ENCODE data around the gene ZCCHC17. TPM values are rescaled to one million over a fixed set of nuclear protein-coding genes. Genes with fewer than 3 reads are reported as not detected.
A peak's percentile ranks its signal among the peaks of the same experiment; 100 is the strongest.

Gene ZCCHC17
- total RNA-seq, 1 experiment from 2014 or later, result 42.0 TPM

DNA sequence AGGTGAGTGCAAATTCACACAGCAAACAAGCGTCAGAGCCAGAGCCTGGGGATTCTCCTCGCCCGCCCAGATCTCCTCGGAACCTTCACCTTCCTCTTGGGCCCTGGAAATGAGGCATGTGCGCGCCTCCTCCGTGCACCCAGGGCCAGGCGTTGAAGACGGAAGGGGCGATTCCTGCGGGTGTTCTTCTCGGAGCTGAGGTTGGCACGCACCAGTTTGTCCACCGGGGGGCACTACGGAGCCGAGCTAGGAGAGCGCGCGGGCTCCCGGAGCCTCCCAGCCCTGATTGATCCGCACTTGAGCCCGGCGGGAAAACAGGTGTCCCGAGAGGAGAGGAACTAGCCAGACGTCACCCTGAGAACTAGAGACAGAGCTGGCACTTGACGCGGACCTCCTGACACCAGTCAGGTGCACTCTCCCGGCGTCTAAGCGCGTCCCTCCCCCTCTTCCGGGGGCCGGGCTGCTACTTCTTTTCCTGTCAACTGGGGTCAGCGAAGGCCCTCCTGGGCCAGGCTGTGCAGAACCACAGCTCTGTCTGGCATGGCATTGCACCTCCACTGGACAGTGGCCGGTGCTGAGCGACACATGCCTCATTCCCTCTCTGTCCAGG lies 97.9 kb downstream of the ZCCHC17 start (continued):
- TF ChIP-seq, protein P1, sequence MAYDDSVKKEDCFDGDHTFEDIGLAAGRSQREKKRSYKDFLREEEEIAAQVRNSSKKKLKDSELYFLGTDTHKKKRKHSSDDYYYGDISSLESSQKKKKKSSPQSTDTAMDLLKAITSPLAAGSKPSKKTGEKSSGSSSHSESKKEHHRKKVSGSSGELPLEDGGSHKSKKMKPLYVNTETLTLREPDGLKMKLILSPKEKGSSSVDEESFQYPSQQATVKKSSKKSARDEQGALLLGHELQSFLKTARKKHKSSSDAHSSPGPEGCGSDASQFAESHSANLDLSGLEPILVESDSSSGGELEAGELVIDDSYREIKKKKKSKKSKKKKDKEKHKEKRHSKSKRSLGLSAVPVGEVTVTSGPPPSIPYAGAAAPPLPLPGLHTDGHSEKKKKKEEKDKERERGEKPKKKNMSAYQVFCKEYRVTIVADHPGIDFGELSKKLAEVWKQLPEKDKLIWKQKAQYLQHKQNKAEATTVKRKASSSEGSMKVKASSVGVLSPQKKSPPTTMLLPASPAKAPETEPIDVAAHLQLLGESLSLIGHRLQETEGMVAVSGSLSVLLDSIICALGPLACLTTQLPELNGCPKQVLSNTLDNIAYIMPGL (CRISPR knock-in tag; IDR thresholded peaks at IDR 0.05), result peak; percentile 76; the same call in 1 of the 2 replicates
- TF ChIP-seq TEAD1 (CRISPR knock-in tag; IDR thresholded peaks at IDR 0.05), result peak; percentile 48; the same call in 1 of the 2 replicates
- TF ChIP-seq, protein P2, sequence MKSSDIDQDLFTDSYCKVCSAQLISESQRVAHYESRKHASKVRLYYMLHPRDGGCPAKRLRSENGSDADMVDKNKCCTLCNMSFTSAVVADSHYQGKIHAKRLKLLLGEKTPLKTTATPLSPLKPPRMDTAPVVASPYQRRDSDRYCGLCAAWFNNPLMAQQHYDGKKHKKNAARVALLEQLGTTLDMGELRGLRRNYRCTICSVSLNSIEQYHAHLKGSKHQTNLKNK (CRISPR knock-in tag; IDR thresholded peaks at IDR 0.05), result no peak
- peak; percentile 43; the same call in 1 of the 2 replicates for TF ChIP-seq SMAD3 (CRISPR knock-in tag; IDR thresholded peaks at IDR 0.05; ENCODE audit: borderline replicate concordance)
- TF ChIP-seq SP1 (CRISPR knock-in tag; conservative IDR thresholded peaks at IDR 0.05), result peak; percentile 63
- TF ChIP-seq GABPB1 (CRISPR knock-in tag; IDR thresholded peaks at IDR 0.05), result peak; percentile 25; the same call in 1 of the 2 replicates
- TF ChIP-seq ATF1 (CRISPR knock-in tag; IDR thresholded peaks at IDR 0.05), result no peak

DNA sequence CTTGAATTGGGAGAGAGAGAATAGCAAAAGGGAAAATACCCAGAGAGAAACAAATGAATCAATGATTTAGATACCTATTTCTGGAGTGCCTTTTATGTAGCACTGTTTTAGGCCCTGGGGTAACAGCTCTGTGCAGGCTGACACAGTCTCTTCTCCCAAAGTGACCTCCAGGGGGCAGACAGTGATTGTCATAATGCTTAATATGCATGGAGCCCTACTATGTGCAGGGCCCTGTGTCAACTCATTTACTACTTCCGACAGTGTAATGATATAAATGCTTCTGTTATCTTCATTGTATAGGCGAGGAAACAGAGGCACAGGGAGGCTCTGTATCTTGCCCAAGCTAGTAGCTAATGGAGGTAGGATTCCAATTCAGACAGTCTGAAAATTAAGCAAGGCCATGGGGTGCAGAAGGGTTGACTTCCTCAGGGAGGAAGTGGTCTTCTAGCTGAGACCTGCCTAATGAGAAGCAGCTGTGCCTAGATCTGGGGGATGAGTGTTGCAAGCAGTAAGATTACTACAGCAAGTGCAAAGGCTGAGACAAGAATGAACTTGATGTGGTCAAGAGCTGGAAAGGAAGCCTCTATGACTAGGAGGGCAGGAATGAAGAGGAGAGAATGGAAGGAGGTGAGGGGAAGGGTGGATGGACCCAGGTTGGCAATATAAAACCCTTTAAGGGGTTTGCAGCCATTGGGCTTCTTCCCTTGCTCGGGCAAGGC lies 100.0 kb downstream of the ZCCHC17 start:
- CTCF ChIA-PET, result interaction anchor here (0.6 to 6.3 kb wide), 13 partner anchors 10 to 215 kb away, joined by 3 to 225 read pairs (median 6); partner anchors contain the start of genes FABP3 and SERINC2
- Mint-ChIP-seq H3K9me3 (no peaks in the 10 kb centered on the region), H3K36me3 (no peaks in the 10 kb centered on the region), H3K4me1 (peaks cover 13% of the 10 kb centered on the region), H3K27ac (no peak overlapping the region), H3K27me3 (ENCODE audit: low read depth) (peaks cover 9% of the 10 kb centered on the region), H3K4me3 (no peak overlapping the region)
- no peak for TF ChIP-seq TP53 (CRISPR knock-in tag; IDR thresholded peaks at IDR 0.05)
- TF ChIP-seq, protein P3, sequence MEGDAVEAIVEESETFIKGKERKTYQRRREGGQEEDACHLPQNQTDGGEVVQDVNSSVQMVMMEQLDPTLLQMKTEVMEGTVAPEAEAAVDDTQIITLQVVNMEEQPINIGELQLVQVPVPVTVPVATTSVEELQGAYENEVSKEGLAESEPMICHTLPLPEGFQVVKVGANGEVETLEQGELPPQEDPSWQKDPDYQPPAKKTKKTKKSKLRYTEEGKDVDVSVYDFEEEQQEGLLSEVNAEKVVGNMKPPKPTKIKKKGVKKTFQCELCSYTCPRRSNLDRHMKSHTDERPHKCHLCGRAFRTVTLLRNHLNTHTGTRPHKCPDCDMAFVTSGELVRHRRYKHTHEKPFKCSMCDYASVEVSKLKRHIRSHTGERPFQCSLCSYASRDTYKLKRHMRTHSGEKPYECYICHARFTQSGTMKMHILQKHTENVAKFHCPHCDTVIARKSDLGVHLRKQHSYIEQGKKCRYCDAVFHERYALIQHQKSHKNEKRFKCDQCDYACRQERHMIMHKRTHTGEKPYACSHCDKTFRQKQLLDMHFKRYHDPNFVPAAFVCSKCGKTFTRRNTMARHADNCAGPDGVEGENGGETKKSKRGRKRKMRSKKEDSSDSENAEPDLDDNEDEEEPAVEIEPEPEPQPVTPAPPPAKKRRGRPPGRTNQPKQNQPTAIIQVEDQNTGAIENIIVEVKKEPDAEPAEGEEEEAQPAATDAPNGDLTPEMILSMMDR (IDR thresholded peaks at IDR 0.05), result peak; percentile 37; the same call in 1 of the 2 replicates
- POLR2A ChIA-PET, result no interaction called here
- peak; percentile 58 for DNase-seq (ENCODE audit: low spot score)
- ATAC-seq, result peak; percentile 14; the same call in 1 of the 2 replicates

DNA sequence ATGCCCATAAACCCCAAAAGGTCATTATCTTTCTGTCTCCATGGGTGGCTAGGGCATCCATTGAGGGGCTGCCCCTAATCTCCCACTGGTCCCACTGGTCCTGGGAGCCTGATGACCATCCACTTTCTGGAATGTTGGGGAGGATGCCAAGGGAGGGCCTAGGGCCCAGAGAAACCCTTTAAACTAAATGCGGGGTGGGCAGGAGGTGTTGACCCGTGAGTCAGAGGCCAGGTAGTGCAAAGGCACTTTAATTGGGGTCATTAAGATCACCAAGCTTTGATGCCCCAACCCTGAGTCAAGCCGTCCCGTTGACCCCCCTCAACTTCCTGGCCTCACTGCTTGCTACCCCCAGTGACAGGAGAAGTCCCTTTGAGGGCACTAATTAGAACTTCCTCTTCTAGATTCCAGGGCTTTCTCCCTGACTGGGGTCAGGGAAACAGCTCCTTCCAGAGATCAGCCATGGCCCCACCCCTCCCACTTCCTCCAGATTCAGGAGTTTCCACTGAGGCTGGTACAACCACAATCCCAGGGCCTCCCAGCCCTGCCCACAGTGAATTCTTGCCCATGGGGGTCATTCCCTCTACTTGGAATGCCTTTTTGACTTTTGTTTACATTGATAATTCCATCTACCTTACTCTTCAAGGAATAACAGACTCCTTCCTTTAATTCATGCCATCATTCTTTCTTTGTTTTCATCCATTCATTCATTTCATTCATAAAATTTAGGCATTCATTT lies 100.7 kb downstream of the ZCCHC17 start:
- ATAC-seq (no peak), DNase-seq (ENCODE audit: low spot score) (no peak)
- H3K4me1 Mint-ChIP-seq, result peaks cover 13% of the 10 kb centered on the region
- H3K27me3 Mint-ChIP-seq (ENCODE audit: low read depth), result peaks cover 9% of the 10 kb centered on the region
- no peak overlapping the region for H3K4me3 Mint-ChIP-seq
- H3K27ac Mint-ChIP-seq, result no peak overlapping the region
- ChIA-PET POLR2A (no interaction called here), CTCF (interaction anchor here (1.2 to 6.3 kb wide), 9 partner anchors 11 to 214 kb away, joined by 4 to 225 read pairs (median 8); partner anchors contain the start of genes FABP3 and SERINC2)
- no peaks in the 10 kb centered on the region for H3K36me3 Mint-ChIP-seq
- no peaks in the 10 kb centered on the region for H3K9me3 Mint-ChIP-seq
- TF ChIP-seq SP1 (CRISPR knock-in tag; conservative IDR thresholded peaks at IDR 0.05), result no peak
- TF ChIP-seq ZNF396 (CRISPR knock-in tag; IDR thresholded peaks at IDR 0.05; ENCODE audit: borderline replicate concordance), result no peak
- TF ChIP-seq, protein P4, sequence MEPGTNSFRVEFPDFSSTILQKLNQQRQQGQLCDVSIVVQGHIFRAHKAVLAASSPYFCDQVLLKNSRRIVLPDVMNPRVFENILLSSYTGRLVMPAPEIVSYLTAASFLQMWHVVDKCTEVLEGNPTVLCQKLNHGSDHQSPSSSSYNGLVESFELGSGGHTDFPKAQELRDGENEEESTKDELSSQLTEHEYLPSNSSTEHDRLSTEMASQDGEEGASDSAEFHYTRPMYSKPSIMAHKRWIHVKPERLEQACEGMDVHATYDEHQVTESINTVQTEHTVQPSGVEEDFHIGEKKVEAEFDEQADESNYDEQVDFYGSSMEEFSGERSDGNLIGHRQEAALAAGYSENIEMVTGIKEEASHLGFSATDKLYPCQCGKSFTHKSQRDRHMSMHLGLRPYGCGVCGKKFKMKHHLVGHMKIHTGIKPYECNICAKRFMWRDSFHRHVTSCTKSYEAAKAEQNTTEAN (CRISPR knock-in tag; IDR thresholded peaks at IDR 0.05), result no peak
- no peak for TF ChIP-seq RELA (CRISPR knock-in tag; IDR thresholded peaks at IDR 0.05; ENCODE audit: borderline replicate concordance)
- TF ChIP-seq FOXP1 (CRISPR knock-in tag; IDR thresholded peaks at IDR 0.05; ENCODE audit: borderline replicate concordance), result no peak
- TF ChIP-seq KAT7 (CRISPR knock-in tag; IDR thresholded peaks at IDR 0.05; ENCODE audit: borderline replicate concordance), result no peak
- TF ChIP-seq, protein P2 (CRISPR knock-in tag; IDR thresholded peaks at IDR 0.05), result no peak
- TF ChIP-seq GRHL2 (CRISPR knock-in tag; IDR thresholded peaks at IDR 0.05; ENCODE audit: insufficient replicate concordance, severe bottlenecking), result no peak
- TF ChIP-seq, protein P5, sequence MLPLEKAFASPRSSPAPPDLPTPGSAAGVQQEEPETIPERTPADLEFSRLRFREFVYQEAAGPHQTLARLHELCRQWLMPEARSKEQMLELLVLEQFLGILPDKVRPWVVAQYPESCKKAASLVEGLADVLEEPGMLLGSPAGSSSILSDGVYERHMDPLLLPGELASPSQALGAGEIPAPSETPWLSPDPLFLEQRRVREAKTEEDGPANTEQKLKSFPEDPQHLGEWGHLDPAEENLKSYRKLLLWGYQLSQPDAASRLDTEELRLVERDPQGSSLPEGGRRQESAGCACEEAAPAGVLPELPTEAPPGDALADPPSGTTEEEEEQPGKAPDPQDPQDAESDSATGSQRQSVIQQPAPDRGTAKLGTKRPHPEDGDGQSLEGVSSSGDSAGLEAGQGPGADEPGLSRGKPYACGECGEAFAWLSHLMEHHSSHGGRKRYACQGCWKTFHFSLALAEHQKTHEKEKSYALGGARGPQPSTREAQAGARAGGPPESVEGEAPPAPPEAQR (CRISPR knock-in tag; IDR thresholded peaks at IDR 0.05), result no peak
- TF ChIP-seq PRRX2 (CRISPR knock-in tag; IDR thresholded peaks at IDR 0.05), result no peak
- no peak for TF ChIP-seq CBFB (CRISPR knock-in tag; IDR thresholded peaks at IDR 0.05; ENCODE audit: low read depth)
- TF ChIP-seq, protein P6, sequence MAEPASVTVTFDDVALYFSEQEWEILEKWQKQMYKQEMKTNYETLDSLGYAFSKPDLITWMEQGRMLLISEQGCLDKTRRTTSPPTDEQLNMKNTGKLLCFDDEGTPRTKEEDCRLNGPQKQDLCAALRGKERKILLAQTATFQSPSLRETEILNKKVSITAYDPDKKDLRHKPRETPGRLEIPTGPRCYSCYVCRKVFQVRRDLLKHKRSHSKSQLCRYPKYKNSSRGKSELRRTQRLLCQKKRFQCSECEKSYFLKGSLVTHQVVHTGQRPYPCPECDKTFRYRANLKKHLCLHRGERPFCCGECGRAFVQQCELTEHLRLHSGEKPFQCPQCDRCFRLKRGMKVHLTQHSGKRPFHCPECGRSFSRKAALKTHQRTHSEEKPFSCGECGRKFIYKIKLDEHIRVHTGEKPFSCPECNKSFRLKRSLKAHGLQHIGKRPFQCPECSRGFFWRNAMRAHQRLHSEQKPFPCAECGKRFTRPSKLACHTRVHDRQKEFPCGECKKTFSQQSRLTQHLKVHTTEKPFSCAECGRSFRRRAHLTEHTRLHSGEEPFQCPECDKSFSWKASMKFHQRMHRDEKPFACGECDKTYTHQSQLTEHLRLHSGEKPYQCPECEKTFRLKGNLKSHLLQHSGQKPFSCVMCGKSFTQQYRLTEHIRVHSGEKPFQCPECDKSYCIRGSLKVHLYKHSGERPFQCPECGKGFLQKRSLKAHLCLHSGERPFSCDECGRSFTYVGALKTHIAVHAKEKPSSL (CRISPR knock-in tag; conservative IDR thresholded peaks at IDR 0.05), result no peak
- TF ChIP-seq TP53 (CRISPR knock-in tag; IDR thresholded peaks at IDR 0.05), result no peak
- TF ChIP-seq ESRRA (CRISPR knock-in tag; IDR thresholded peaks at IDR 0.05; ENCODE audit: borderline replicate concordance), result no peak

All from WTC11 (cell line).